WTC11 (cell line): Measurements from ENCODE around the gene MYBPC2. TPM values are rescaled to one million over a fixed set of nuclear protein-coding genes. Genes with fewer than 3 reads are reported as not detected.
A peak's percentile ranks its signal among the peaks of the same experiment; 100 is the strongest.

Source experiments
- ATAC-seq: fragments of 200-7000 bp; cut with Tn5 transposase; 2 replicates; pipeline ENCODE4 v1.10.0; 2021; ENCODE audit warnings: mild to moderate bottlenecking, moderate library complexity
- CTCF ChIA-PET: fragments of 300-600 bp; sonication (Branson Sonifier 250); formaldehyde crosslinking; loops from one replicate; lab custom pipeline; 2021; ENCODE audit warnings: antibody characterized with exemption; lab: Charles Lee
- POLR2A ChIA-PET: fragments of 350-600 bp; sonication (Branson Sonifier 250); formaldehyde crosslinking; loops from one replicate; lab custom pipeline; 2021; ENCODE audit warnings: antibody characterized with exemption; lab: Charles Lee
- DNase-seq: peaks from one replicate; pipeline ENCODE4 v3.0.0; 2021; ENCODE audit warnings: low spot score
- H3K27ac Mint-ChIP-seq: 2 replicates; pipeline ENCODE4 v1.8.0; 2021; ENCODE audit warnings: mixed read lengths
- H3K27me3 Mint-ChIP-seq: 2 replicates; pipeline ENCODE4 v1.8.0; 2021; ENCODE audit warnings: low read depth, mild to moderate bottlenecking, moderate library complexity, mixed read lengths
- H3K36me3 Mint-ChIP-seq: 2 replicates; pipeline ENCODE4 v1.8.0; 2021; ENCODE audit warnings: mixed read lengths
- H3K4me1 Mint-ChIP-seq: 2 replicates; pipeline ENCODE4 v1.8.0; 2022; ENCODE audit warnings: mixed read lengths
- H3K4me3 Mint-ChIP-seq: 2 replicates; pipeline ENCODE4 v1.8.0; 2021; ENCODE audit warnings: mild to moderate bottlenecking, moderate library complexity, mixed read lengths
- H3K9me3 Mint-ChIP-seq: 2 replicates; pipeline ENCODE4 v1.8.0; 2021; ENCODE audit warnings: mixed read lengths
- ATF1 ChIP-seq: sonication (generic); formaldehyde crosslinking; IDR thresholded peaks from 2 replicates; pipeline ENCODE4 v1.8.1; 2023; ENCODE audit warnings: mild to moderate bottlenecking, moderate library complexity, missing genetic modification reagents
- ATF3 ChIP-seq: sonication (generic); formaldehyde crosslinking; conservative IDR thresholded peaks from 2 replicates; pipeline ENCODE4 v1.8.1; 2022; ENCODE audit warnings: mild to moderate bottlenecking, missing genetic modification reagents
- ATF6 ChIP-seq: sonication (generic); formaldehyde crosslinking; IDR thresholded peaks from 2 replicates; pipeline ENCODE4 v1.8.1; 2023; ENCODE audit warnings: mild to moderate bottlenecking, missing genetic modification reagents
- CBFB ChIP-seq: sonication (generic); formaldehyde crosslinking; IDR thresholded peaks from 2 replicates; pipeline ENCODE4 v1.8.1; 2022; ENCODE audit warnings: mild to moderate bottlenecking, low read depth, missing genetic modification reagents
- CREM ChIP-seq: sonication (generic); formaldehyde crosslinking; IDR thresholded peaks from 2 replicates; pipeline ENCODE4 v1.8.1; 2022; ENCODE audit warnings: mild to moderate bottlenecking, missing genetic modification reagents, moderate library complexity
- CTCF ChIP-seq: fragments of 200-600 bp; IDR thresholded peaks from 2 replicates; pipeline ENCODE4 v1.8.0; 2022; ENCODE audit warnings: antibody characterized with exemption
- E2F1 ChIP-seq: sonication (generic); formaldehyde crosslinking; IDR thresholded peaks from 2 replicates; pipeline ENCODE4 v1.8.0; 2022; ENCODE audit warnings: mild to moderate bottlenecking, missing genetic modification reagents
- ERG ChIP-seq: fragments of 250-450 bp; sonication (Bioruptor Pico); IDR thresholded peaks from 2 replicates; pipeline ENCODE4 v1.8.0; 2021; ENCODE audit warnings: mild to moderate bottlenecking
- GRHL2 ChIP-seq: fragments of 250-450 bp; sonication (Bioruptor Pico); IDR thresholded peaks from 2 replicates; pipeline ENCODE4 v1.8.0; 2022; ENCODE audit warnings: mild to moderate bottlenecking, moderate library complexity; ENCODE audit not compliant: insufficient replicate concordance, severe bottlenecking
- JUN ChIP-seq: sonication (generic); formaldehyde crosslinking; IDR thresholded peaks from 2 replicates; pipeline ENCODE4 v1.8.0; 2023; ENCODE audit warnings: mild to moderate bottlenecking, missing genetic modification reagents
- MXD4 ChIP-seq: fragments of 250-450 bp; sonication (Bioruptor Pico); IDR thresholded peaks from 2 replicates; pipeline ENCODE4 v1.8.0; 2021; ENCODE audit warnings: mild to moderate bottlenecking, moderate library complexity, borderline replicate concordance
- NFYB ChIP-seq: sonication (generic); formaldehyde crosslinking; conservative IDR thresholded peaks from 2 replicates; pipeline ENCODE4 v1.8.0; 2022; ENCODE audit warnings: low read depth, missing genetic modification reagents
- NR2C2 ChIP-seq: sonication (generic); formaldehyde crosslinking; IDR thresholded peaks from 2 replicates; pipeline ENCODE4 v1.8.0; 2022; ENCODE audit warnings: mild to moderate bottlenecking, missing genetic modification reagents
- RELA ChIP-seq: sonication (generic); formaldehyde crosslinking; IDR thresholded peaks from 2 replicates; pipeline ENCODE4 v1.8.1; 2022; ENCODE audit warnings: missing genetic modification reagents, mild to moderate bottlenecking, borderline replicate concordance
- RORB ChIP-seq: fragments of 250-450 bp; sonication (Bioruptor Pico); IDR thresholded peaks from 2 replicates; pipeline ENCODE4 v1.9.0; 2021; ENCODE audit warnings: mild to moderate bottlenecking
- SMAD4 ChIP-seq: sonication (generic); formaldehyde crosslinking; IDR thresholded peaks from 2 replicates; pipeline ENCODE4 v1.8.0; 2022; ENCODE audit warnings: mild to moderate bottlenecking, missing genetic modification reagents
- SP1 ChIP-seq: sonication (generic); formaldehyde crosslinking; conservative IDR thresholded peaks from 2 replicates; pipeline ENCODE4 v1.8.1; 2022; ENCODE audit warnings: missing genetic modification reagents
- TCF7 ChIP-seq: sonication (generic); formaldehyde crosslinking; IDR thresholded peaks from 2 replicates; pipeline ENCODE4 v1.8.0; 2022; ENCODE audit warnings: mild to moderate bottlenecking, low read depth, missing genetic modification reagents, moderate library complexity
- ZNF219 ChIP-seq: sonication (generic); formaldehyde crosslinking; IDR thresholded peaks from 2 replicates; pipeline ENCODE4 v1.8.0; 2023; ENCODE audit warnings: missing genetic modification reagents, mild to moderate bottlenecking, borderline replicate concordance
- ZNF317 ChIP-seq: sonication (generic); formaldehyde crosslinking; IDR thresholded peaks from 2 replicates; pipeline ENCODE4 v1.8.1; 2023; ENCODE audit warnings: low read depth, mild to moderate bottlenecking, moderate library complexity, missing genetic modification reagents, borderline replicate concordance
- ZNF396 ChIP-seq: fragments of 250-450 bp; sonication (Bioruptor Pico); IDR thresholded peaks from 2 replicates; pipeline ENCODE4 v1.8.0; 2021; ENCODE audit warnings: mild to moderate bottlenecking, moderate library complexity, borderline replicate concordance
- ZNF416 ChIP-seq: fragments of 250-450 bp; sonication (Bioruptor Pico); IDR thresholded peaks from 2 replicates; pipeline ENCODE4 v1.9.0; 2021; ENCODE audit warnings: mild to moderate bottlenecking, inconsistent platforms
- ZNF671 ChIP-seq: fragments of 250-450 bp; sonication (Bioruptor Pico); IDR thresholded peaks from 2 replicates; pipeline ENCODE4 v1.8.0; 2021; ENCODE audit warnings: mild to moderate bottlenecking
- total RNA-seq: library from RNA; stranded (reverse); gene quantifications from 3 replicates; pipeline ENCODE4 v1.2.3, GENCODE V29; 2021

MYBPC2 gene
- total RNA-seq, 1 experiment from 2014 or later = 2.6 TPM

- no peak overlapping the region for H3K27ac Mint-ChIP-seq
- DNase-seq = no peak
- no peak for TF ChIP-seq CTCF
- no peak for TF ChIP-seq GRHL2
- TF ChIP-seq ERG (CRISPR knock-in tag) = no peak
Observed at GRCh38 chr19:50413096-50413495, 19.6 kb upstream of the MYBPC2 start.

GRCh38 chr19:50413531-50413930, 19.2 kb upstream of the MYBPC2 start:
- POLR2A ChIA-PET = no interaction called here
- no peaks in the 10 kb centered on the region; the same call in 1 of the 2 replicates for H3K27me3 Mint-ChIP-seq
- H3K4me1 Mint-ChIP-seq = peaks cover 7% of the 10 kb centered on the region
- DNase-seq (no peak), ATAC-seq (no peak)
- CTCF ChIA-PET = interaction anchor here (1.4 to 1.9 kb wide), 2 partner anchors 47 to 65 kb away, joined by 4 to 10 read pairs; no protein-coding TSS in a partner anchor
- no peaks in the 10 kb centered on the region for H3K9me3 Mint-ChIP-seq
- H3K4me3 Mint-ChIP-seq = no peak overlapping the region
- TF ChIP-seq ATF1 (CRISPR knock-in tag) = no peak
- TF ChIP-seq SP1 (CRISPR knock-in tag) = no peak
- TF ChIP-seq RELA (CRISPR knock-in tag) = no peak
- no peak for TF ChIP-seq TCF7 (CRISPR knock-in tag)
- TF ChIP-seq ZNF416 = no peak
- no peak for TF ChIP-seq CREM (CRISPR knock-in tag)
- no peak for TF ChIP-seq E2F1 (CRISPR knock-in tag)
- no peak for TF ChIP-seq SMAD4 (CRISPR knock-in tag)
- TF ChIP-seq ZNF219 = no peak
- no peak for TF ChIP-seq RORB (CRISPR knock-in tag)
- no peak for TF ChIP-seq CBFB (CRISPR knock-in tag)
- no peak for TF ChIP-seq ATF6 (CRISPR knock-in tag)
- TF ChIP-seq, all 79 proteins: peak for 0
- no peak overlapping the region for H3K27ac Mint-ChIP-seq
- H3K36me3 Mint-ChIP-seq = peaks cover 33% of the 10 kb centered on the region

More at GRCh38 chr19:50413096-50413495, 19.6 kb upstream of the MYBPC2 start:
- ChIA-PET POLR2A (no interaction called here), CTCF (no interaction called here)
- no peak overlapping the region for H3K4me3 Mint-ChIP-seq
- peaks cover 33% of the 10 kb centered on the region for H3K36me3 Mint-ChIP-seq
- peaks cover 4% of the 10 kb centered on the region; the same call in 1 of the 2 replicates for H3K4me1 Mint-ChIP-seq
- no peaks in the 10 kb centered on the region for H3K9me3 Mint-ChIP-seq
- ATAC-seq = no peak
- H3K27me3 Mint-ChIP-seq = no peaks in the 10 kb centered on the region; the same call in 1 of the 2 replicates

GRCh38 chr19:50414864-50415660, 17.6 kb upstream of the MYBPC2 start:
- DNase-seq (peak; percentile 95), ATAC-seq (peak; percentile 83)
- Mint-ChIP-seq H3K9me3 (no peaks in the 10 kb centered on the region), H3K27me3 (no peaks in the 10 kb centered on the region; the same call in 1 of the 2 replicates), H3K36me3 (peaks cover 30% of the 10 kb centered on the region), H3K4me3 (no peak overlapping the region), H3K27ac (no peak overlapping the region), H3K4me1 (peaks cover 18% of the 10 kb centered on the region)
- CTCF ChIA-PET = interaction anchor here (0.6 to 3.5 kb wide), 17 partner anchors 9 to 64 kb away, joined by 3 to 16 read pairs (median 7); no protein-coding TSS in a partner anchor
- POLR2A ChIA-PET = interaction anchor here (1.4 kb wide), 1 partner anchor 31 kb away, joined by 4 read pairs; the partner anchor contains the start of gene POLD1
- TF ChIP-seq SP1 (CRISPR knock-in tag) (peak; percentile 50; the same call in 1 of the 2 replicates), ZNF671 (no peak), CREM (CRISPR knock-in tag) (no peak), ZNF317 (no peak), JUN (CRISPR knock-in tag) (no peak), NFYB (CRISPR knock-in tag) (no peak), ATF3 (CRISPR knock-in tag) (no peak), MXD4 (CRISPR knock-in tag) (no peak), ZNF396 (no peak), NR2C2 (no peak), E2F1 (CRISPR knock-in tag) (no peak)
